Measurements from ENCODE around the gene NEMP1. TPM values are rescaled to one million over a fixed set of nuclear protein-coding genes. Genes with fewer than 3 reads are reported as not detected.
"Not testable (repeated sequence)": the region's sequence is repeated elsewhere in the genome, so short reads cannot be mapped to it uniquely, and the experiment has no call there.

NEMP1 gene
- total RNA-seq, 2 experiments from 2014 or later: 79.0 to 81.1 TPM

DNA sequence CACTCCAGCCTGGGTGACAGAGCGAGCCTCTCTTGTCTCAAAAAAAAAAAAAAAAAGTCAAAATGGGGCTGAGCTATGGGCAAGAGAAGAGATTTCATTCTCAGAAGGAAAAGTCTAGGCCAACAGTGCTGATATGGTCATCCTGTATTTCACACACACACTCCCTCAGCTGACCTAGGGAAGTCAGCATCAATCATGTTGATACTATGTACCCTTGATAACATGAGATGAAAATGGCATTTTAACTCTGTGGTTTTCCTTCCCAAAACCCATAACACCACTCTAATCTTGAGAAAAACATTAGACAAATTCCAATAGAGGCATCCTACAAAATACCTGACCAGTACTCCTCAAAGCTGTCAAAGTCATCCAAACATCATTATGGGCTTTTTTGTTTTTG lies 2.3 kb upstream of the NEMP1 start:
- Mint-ChIP-seq H3K9me3 (ENCODE audit: low read depth) (no peaks in the 10 kb centered on the region), H3K4me1 (peaks cover 39% of the 10 kb centered on the region), H3K4me3 (no peak overlapping the region), H3K36me3 (ENCODE audit: low read depth) (peaks cover 21% of the 10 kb centered on the region), H3K27ac (peak overlapping the region; percentile 24), H3K27me3 (no peaks in the 10 kb centered on the region)
- ATAC-seq (no peak), DNase-seq (no peak)
- CTCF ChIA-PET: interaction anchor here (0.6 to 26.8 kb wide), 7 partner anchors 10 to 898 kb away, joined by 3 to 411 read pairs (median 8); partner anchors contain the start of genes NAB2 and STAT6
- POLR2A ChIA-PET: no interaction called here
- intact Hi-C loops (cut with DNase I, micrococcal nuclease): loop anchor here in 1 of 2 experiments (10.0 kb wide), 4 partner anchors 746 to 1146 kb away; partner anchors contain the start of genes DGKA, IL23A, MYL6 and MYL6B

DNA sequence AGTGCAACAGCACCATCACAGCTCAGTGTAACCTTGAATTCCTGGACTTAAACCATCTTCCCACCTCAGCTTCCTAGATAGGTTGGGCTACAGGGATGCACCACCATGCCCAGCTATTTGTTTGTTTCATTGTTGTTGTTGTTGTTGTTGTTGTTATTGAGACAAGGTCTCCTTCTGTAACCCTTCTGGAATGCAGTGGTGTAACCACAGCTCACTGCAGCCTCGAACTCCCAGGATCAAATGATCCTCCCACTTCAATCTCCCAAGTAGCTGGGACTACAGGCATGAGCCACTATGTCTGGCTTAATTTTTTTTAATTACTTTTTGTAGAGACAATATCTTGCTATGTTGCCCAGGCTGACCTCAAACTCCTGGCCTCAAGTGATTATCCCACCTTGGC lies 1.2 kb upstream of the NEMP1 start:
- no peaks in the 10 kb centered on the region for H3K9me3 Mint-ChIP-seq (ENCODE audit: low read depth)
- H3K27ac Mint-ChIP-seq: peak overlapping the region; percentile 94
- ATAC-seq (no peak), DNase-seq (no peak)
- intact Hi-C loops (cut with DNase I, micrococcal nuclease): loop anchor here (2.0 to 10.0 kb wide), 6 partner anchors 15 to 1145 kb away; partner anchors contain the start of genes DGKA (in 1 of the 2), IL23A (in 1 of the 2), MYL6 (in 1 of the 2) and MYL6B (in 1 of the 2)
- CTCF ChIA-PET: interaction anchor here (0.6 to 26.8 kb wide), 14 partner anchors 9 to 445 kb away, joined by 3 to 411 read pairs (median 5); partner anchors contain the start of genes NAB2 and STAT6
- no peaks in the 10 kb centered on the region for H3K27me3 Mint-ChIP-seq
- POLR2A ChIA-PET: interaction anchor here (0.7 to 3.2 kb wide), 5 partner anchors 11 to 392 kb away, joined by 4 to 35 read pairs (median 6); partner anchors contain the start of genes PTGES3, SHMT2 and STAT6
- H3K4me3 Mint-ChIP-seq: peak overlapping the region; percentile 97
- H3K36me3 Mint-ChIP-seq (ENCODE audit: low read depth): peaks cover 17% of the 10 kb centered on the region
- H3K4me1 Mint-ChIP-seq: peaks cover 29% of the 10 kb centered on the region

DNA sequence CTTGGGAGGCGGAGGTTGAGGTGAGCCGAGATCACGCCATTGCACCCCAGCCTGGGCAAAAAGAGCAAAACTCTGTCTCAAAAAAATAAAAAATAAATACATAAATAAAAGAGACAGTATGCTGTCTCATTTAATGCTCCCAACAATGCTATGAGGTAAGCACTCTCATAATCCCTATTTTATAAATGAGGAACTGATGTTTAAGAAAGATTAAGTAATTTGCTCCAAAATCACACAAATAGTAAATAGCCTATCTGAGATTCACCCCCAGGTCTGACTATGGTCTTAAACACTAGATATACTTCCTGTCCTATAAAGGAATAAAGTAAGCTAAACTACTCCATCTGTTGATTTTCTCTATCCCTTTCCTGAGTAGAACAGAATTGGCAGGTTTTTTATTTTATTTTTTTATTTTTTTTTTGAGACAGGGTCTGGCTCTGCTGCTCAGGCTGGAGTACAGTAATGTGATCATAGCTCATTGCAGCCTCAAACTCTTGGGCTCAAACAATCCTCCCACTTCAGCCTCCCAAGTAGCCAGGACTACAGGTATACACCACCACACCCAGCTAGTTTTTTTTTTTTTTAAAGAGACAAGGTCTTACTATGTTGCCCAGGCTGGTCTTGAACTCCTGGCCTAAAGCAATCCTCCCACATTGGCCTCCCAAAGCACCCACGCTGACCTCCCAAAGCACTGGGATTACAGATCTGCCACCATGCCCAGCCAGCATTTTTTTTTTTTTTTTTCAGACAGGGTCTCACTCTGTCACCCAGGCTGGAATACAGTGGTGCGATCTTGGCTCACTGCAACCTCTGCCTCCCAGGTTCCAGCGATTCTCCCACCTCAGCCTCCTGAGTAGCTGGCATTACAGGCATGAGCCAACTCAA lies 4.8 kb downstream of the NEMP1 start:
- H3K9me3 Mint-ChIP-seq (ENCODE audit: low read depth); intact Hi-C loops (cut with DNase I, micrococcal nuclease); DNase-seq; H3K27me3 Mint-ChIP-seq; ATAC-seq; H3K4me3 Mint-ChIP-seq: not testable (repeated sequence)
- CTCF ChIA-PET: interaction anchor here (0.6 to 26.8 kb wide), 7 partner anchors 9 to 317 kb away, joined by 3 to 411 read pairs (median 9); partner anchors contain the start of genes NAB2 and STAT6
- Mint-ChIP-seq H3K36me3 (ENCODE audit: low read depth) (peaks cover 58% of the 10 kb centered on the region), H3K4me1 (peaks cover 42% of the 10 kb centered on the region), H3K27ac (peak overlapping the region; percentile 25)
- POLR2A ChIA-PET: interaction anchor here (0.6 to 1.2 kb wide), 4 partner anchors 16 to 394 kb away, joined by 3 to 11 read pairs (median 4); no protein-coding TSS in a partner anchor

DNA sequence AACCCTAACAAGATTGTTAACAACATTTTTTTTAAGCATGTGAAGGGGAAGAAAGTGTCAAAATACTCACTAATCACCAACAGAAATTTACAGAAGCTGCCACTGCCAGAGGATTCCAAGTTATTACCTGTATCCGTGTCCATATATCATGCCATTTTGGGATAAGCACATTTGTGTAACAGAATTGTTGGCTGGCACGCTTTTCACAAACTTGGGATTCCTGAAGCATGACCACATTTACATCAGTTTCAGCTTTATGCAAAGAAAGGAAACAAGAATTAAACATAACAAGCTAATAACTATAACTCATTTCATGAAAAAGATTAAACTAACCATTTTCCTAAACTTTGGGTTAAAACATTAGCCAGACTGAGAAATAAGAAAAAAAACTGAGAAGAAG lies 5.9 kb downstream of the NEMP1 start:
- Mint-ChIP-seq H3K9me3 (ENCODE audit: low read depth) (no peaks in the 10 kb centered on the region), H3K27ac (peak overlapping the region; percentile 75), H3K4me1 (peaks cover 52% of the 10 kb centered on the region), H3K36me3 (ENCODE audit: low read depth) (peaks cover 68% of the 10 kb centered on the region), H3K4me3 (no peak overlapping the region), H3K27me3 (no peaks in the 10 kb centered on the region)
- ChIA-PET POLR2A (interaction anchor here (0.7 kb wide), 1 partner anchor 45 kb away, joined by 4 read pairs; no protein-coding TSS in a partner anchor), CTCF (interaction anchor here (0.7 to 26.8 kb wide), 7 partner anchors 13 to 318 kb away, joined by 3 to 411 read pairs (median 8); partner anchors contain the start of genes NAB2 and STAT6)
- ATAC-seq (no peak), DNase-seq (no peak)
- intact Hi-C loops (cut with DNase I, micrococcal nuclease): no loop called here

DNA sequence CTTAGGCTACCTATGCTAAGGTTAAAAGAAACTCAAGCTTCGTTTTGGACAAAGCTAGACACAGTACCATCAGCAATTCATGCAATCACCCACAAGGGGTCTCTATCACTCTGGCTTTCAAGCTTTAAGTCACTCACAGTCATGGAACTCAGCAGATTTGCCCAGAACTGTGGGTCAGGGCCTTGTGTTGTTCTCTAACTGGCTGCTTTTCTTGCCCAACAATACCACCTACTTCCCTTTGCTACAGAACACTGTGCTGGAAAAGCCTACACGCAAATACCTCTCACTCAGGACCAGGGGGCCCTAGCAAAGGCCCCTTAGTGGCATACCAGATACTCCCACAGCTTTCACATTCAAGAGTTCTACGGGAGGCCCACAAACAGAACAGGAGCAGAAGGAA lies 9.1 kb downstream of the NEMP1 start:
- ChIA-PET POLR2A (interaction anchor here (0.7 to 2.9 kb wide), 5 partner anchors 9 to 42 kb away, joined by 3 to 30 read pairs (median 5); partner anchors contain the start of genes NAB2, NEMP1 and STAT6), CTCF (interaction anchor here (0.6 to 26.8 kb wide), 33 partner anchors 9 to 556 kb away, joined by 3 to 411 read pairs (median 4); partner anchors contain the start of genes LRP1, NAB2, NEMP1 and STAT6)
- peak; percentile 73 for ATAC-seq
- peak overlapping the region; percentile 89 for H3K27ac Mint-ChIP-seq
- peaks cover 5% of the 10 kb centered on the region for H3K9me3 Mint-ChIP-seq (ENCODE audit: low read depth)
- intact Hi-C loops (cut with DNase I, micrococcal nuclease): loop anchor here (1.0 to 2.0 kb wide), 7 partner anchors 9 to 114 kb away; partner anchors contain the start of gene NEMP1 (in 1 of the 2)
- H3K27me3 Mint-ChIP-seq: no peaks in the 10 kb centered on the region
- peak; percentile 74 for DNase-seq
- peak overlapping the region; percentile 39 for H3K4me3 Mint-ChIP-seq
- H3K4me1 Mint-ChIP-seq: peaks cover 74% of the 10 kb centered on the region
- peaks cover 76% of the 10 kb centered on the region for H3K36me3 Mint-ChIP-seq (ENCODE audit: low read depth)

DNA sequence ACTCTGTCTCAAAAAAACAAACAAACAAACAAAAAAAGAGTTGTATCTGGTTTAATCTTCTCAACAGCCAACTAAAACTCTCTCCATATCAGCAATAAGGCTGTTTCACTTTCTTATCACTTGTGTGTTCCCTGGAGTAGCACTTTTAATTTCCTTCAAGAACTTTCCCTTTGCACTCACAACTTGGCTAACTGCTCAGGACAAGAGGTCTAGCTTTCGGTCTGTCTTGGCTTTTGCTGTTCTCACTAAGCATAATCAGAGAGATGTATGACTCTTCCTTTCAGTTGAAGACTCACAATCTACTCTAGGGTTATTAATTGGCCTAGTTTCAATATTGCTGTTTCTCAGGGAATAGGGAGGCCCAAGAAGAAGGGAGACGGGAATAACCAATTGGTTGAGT lies 12.3 kb downstream of the NEMP1 start:
- Mint-ChIP-seq H3K27me3 (no peaks in the 10 kb centered on the region), H3K4me3 (peak overlapping the region; percentile 76), H3K4me1 (peaks cover 82% of the 10 kb centered on the region), H3K9me3 (ENCODE audit: low read depth) (peaks cover 5% of the 10 kb centered on the region), H3K27ac (peak overlapping the region; percentile 97), H3K36me3 (ENCODE audit: low read depth) (peaks cover 81% of the 10 kb centered on the region)
- peak; percentile 37 for ATAC-seq
- POLR2A ChIA-PET: interaction anchor here (0.8 to 1.5 kb wide), 3 partner anchors 12 to 382 kb away, joined by 4 to 7 read pairs (median 5); partner anchors contain the start of genes NEMP1 and STAT6
- no peak for DNase-seq
- CTCF ChIA-PET: interaction anchor here (0.6 to 26.8 kb wide), 14 partner anchors 8 to 146 kb away, joined by 3 to 411 read pairs (median 4); partner anchors contain the start of genes NAB2, NEMP1, STAT6 and ZBTB39
- intact Hi-C loops (cut with DNase I, micrococcal nuclease): no loop called here

DNA sequence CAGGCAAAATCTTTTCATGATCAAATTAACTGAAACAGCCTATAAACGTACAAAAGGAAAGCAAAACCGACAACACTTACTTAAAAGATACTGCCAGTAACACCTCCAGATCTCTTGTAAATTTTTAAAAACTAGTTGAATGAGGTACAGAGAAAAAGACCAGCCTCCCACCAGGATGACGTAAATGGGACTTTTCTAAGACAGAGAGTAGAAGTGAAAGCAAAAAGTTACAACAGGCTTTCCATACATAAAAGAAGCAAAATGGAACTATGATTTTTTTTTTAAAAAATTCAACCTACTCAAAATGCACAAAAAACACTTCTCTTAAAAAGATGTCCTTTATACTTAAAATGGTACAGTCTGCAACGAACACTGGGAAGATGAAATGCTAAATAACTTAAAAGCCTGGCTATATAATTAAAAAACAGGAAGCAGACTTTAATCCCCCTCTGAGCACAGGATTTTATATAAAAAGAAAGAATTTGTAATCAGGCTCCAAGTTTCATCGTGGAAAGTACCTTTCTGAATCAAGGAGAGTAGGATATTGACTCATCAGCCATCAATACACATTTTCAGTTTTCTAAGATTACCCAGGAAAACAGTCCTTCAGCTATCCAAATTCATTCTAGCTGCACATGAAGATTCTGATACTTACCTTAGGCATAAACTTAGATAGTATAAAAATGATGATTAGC lies 14.5 kb downstream of the NEMP1 start:
- Mint-ChIP-seq H3K9me3 (ENCODE audit: low read depth) (peaks cover 5% of the 10 kb centered on the region), H3K4me3 (peak overlapping the region; percentile 76), H3K36me3 (ENCODE audit: low read depth) (peaks cover 80% of the 10 kb centered on the region), H3K27me3 (no peaks in the 10 kb centered on the region), H3K4me1 (peaks cover 66% of the 10 kb centered on the region), H3K27ac (peak overlapping the region; percentile 98)
- CTCF ChIA-PET: interaction anchor here (0.6 to 26.8 kb wide), 12 partner anchors 11 to 1019 kb away, joined by 3 to 411 read pairs (median 4); partner anchors contain the start of genes NAB2, STAT6 and ZBTB39
- intact Hi-C loops (cut with DNase I, micrococcal nuclease): loop anchor here (1.0 to 5.0 kb wide), 12 partner anchors 14 to 376 kb away; partner anchors contain the start of genes NEMP1 (in 2 of the 2), INHBC (in 1 of the 2), PRIM1 (in 1 of the 2) and PTGES3 (in 1 of the 2)
- ATAC-seq (peak; percentile 79), DNase-seq (peak; percentile 80)
- POLR2A ChIA-PET: interaction anchor here (0.8 to 1.8 kb wide), 2 partner anchors 24 to 48 kb away, joined by 4 to 12 read pairs; partner anchors contain the start of gene STAT6

DNA sequence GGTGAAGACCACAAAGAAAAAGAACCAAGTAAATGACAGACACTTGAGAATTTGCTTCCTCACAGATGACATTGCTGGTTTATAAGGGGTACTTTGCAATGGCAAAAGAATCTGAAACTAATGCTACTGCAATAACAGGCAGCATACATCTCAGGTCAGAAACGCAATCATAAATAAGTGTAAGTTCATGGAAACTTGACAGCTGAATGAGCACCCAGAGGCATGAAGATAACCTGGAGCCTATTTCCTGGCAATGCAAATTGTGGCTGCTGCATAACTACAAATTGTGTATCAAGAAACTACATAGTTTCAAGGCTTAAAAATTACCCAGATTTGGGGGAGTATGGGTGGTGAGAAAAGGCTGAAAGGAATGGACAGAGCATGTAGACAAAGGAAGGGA lies 20.1 kb downstream of the NEMP1 start:
- Mint-ChIP-seq H3K4me1 (peaks cover 33% of the 10 kb centered on the region), H3K9me3 (ENCODE audit: low read depth) (no peaks in the 10 kb centered on the region), H3K36me3 (ENCODE audit: low read depth) (peaks cover 74% of the 10 kb centered on the region), H3K4me3 (no peak overlapping the region), H3K27me3 (no peaks in the 10 kb centered on the region), H3K27ac (peak overlapping the region; percentile 48)
- ChIA-PET CTCF (interaction anchor here (0.6 to 26.8 kb wide), 7 partner anchors 10 to 66 kb away, joined by 3 to 411 read pairs (median 4); partner anchors contain the start of genes NAB2 and ZBTB39), POLR2A (no interaction called here)
- no peak for DNase-seq
- intact Hi-C loops (cut with DNase I, micrococcal nuclease): no loop called here
- ATAC-seq: no peak

DNA sequence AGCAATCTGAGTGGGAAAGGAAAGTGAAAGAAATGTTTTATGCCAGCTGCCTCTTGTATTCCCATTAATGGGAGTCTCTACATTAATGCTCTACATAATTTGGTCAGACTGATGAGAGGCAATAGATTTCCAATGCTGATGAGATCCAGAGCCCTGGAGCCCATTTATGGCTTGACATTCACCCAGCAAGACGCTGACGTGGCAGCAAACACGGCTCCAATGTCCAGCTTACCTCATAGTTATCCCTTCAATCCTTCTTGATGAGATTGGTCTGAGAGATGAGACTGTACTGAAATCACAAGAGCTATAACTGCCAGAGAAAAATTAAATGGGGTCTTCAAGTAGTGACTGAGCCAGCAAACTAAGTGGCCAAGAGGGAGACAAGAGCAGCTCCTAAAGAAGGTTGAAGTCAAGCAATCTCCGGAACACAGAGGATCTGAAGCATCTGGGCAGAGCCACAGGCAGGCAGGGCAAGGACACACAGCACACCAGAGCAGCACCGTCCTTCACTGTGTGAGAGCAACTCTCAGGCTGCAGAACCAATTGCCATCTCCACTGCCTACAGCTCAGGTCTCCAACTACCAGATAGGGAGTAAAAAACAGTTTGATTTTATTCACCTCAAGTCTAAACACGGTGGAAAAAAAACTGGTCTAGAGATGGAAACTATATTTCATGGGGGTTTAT lies 21.4 kb downstream of the NEMP1 start:
- ChIA-PET CTCF (interaction anchor here (0.7 to 14.6 kb wide), 10 partner anchors 9 to 299 kb away, joined by 3 to 207 read pairs (median 4); partner anchors contain the start of genes TAC3 and ZBTB39), POLR2A (no interaction called here)
- intact Hi-C loops (cut with DNase I, micrococcal nuclease): no loop called here
- Mint-ChIP-seq H3K4me3 (no peak overlapping the region), H3K27ac (no peak overlapping the region), H3K36me3 (ENCODE audit: low read depth) (peaks cover 67% of the 10 kb centered on the region), H3K9me3 (ENCODE audit: low read depth) (no peaks in the 10 kb centered on the region), H3K4me1 (peaks cover 22% of the 10 kb centered on the region), H3K27me3 (no peaks in the 10 kb centered on the region)
- ATAC-seq (no peak), DNase-seq (no peak)

DNA sequence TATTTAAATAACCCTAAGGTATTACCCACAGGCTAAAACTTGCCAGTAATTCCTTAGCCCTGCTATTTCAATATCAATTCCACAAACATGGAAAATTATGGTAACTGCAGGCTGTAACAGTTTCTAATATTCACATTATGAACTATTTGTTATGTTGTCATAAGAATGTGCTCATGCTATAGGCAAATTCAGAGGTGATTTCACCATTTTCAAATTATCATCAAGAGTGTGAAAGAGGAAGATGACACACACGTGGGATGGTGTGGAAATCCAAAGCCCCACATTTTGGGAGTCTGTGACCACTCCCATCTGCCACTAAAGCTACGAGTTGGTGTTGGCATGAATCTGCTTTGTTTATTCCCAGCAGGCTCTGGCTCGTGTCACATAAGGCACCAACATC lies 22.8 kb downstream of the NEMP1 start:
- ChIA-PET CTCF (interaction anchor here (1.0 to 14.6 kb wide), 4 partner anchors 40 to 297 kb away, joined by 3 to 207 read pairs (median 6); partner anchors contain the start of genes TAC3 and ZBTB39), POLR2A (interaction anchor here (1.0 kb wide), 1 partner anchor 47 kb away, joined by 3 read pairs; no protein-coding TSS in a partner anchor)
- ATAC-seq (no peak), DNase-seq (no peak)
- no peaks in the 10 kb centered on the region for H3K9me3 Mint-ChIP-seq (ENCODE audit: low read depth)
- H3K27ac Mint-ChIP-seq: no peak overlapping the region
- intact Hi-C loops (cut with DNase I, micrococcal nuclease): no loop called here
- H3K4me3 Mint-ChIP-seq: no peak overlapping the region
- peaks cover 61% of the 10 kb centered on the region for H3K36me3 Mint-ChIP-seq (ENCODE audit: low read depth)
- peaks cover 17% of the 10 kb centered on the region for H3K4me1 Mint-ChIP-seq
- H3K27me3 Mint-ChIP-seq: no peaks in the 10 kb centered on the region
